CD4-positive, alpha-beta memory T cell (primary cell): ENCODE data around the gene ZNF536. TPM values are rescaled to one million over a fixed set of nuclear protein-coding genes. Genes with fewer than 3 reads are reported as not detected.

Experiments
- CTCF ChIA-PET: fragments of 350-600 bp; sonication (Branson Sonifier 250); formaldehyde crosslinking; loops from one replicate; lab custom pipeline; 2021; ENCODE audit warnings: inconsistent platforms; ENCODE audit not compliant: partially characterized antibody; lab: Charles Lee
- POLR2A ChIA-PET: fragments of 350-600 bp; sonication (Branson Sonifier 250); formaldehyde crosslinking; loops from one replicate; lab custom pipeline; 2021; ENCODE audit not compliant: partially characterized antibody; lab: Charles Lee
- DNase-seq, 5 donors: peaks; one replicate each; pipeline versions ENCODE4 v3.0.0 to v3.0.0-alpha.2; 2020 to 2022; ENCODE audit warnings: mixed read lengths in 1 of 5
- H3K27ac ChIP-seq: one replicate; pipeline ENCODE4 v1.7.0; 2013; ENCODE audit warnings: low read depth, low read length
- H3K27me3 ChIP-seq: 2 replicates; pipeline ENCODE4 v1.7.0; 2013; ENCODE audit warnings: mild to moderate bottlenecking, low read length, moderate library complexity; ENCODE audit not compliant: insufficient read depth
- H3K36me3 ChIP-seq: 2 replicates; pipeline ENCODE4 v1.7.0; 2013; ENCODE audit warnings: mild to moderate bottlenecking, low read length, moderate library complexity; ENCODE audit not compliant: insufficient read depth
- H3K4me1 ChIP-seq: 2 replicates; pipeline ENCODE4 v1.7.0; 2013; ENCODE audit warnings: mild to moderate bottlenecking, low read length, moderate library complexity; ENCODE audit not compliant: insufficient read depth
- H3K4me3 ChIP-seq, 2 donors: one replicate each; pipeline ENCODE4 v1.7.0; 2013; ENCODE audit warnings: low read length in 2 of 2, mild to moderate bottlenecking in 1 of 2
- H3K9me3 ChIP-seq, 2 donors: one replicate each; pipeline ENCODE4 v1.7.0; 2013; ENCODE audit warnings: low read length in 2 of 2, control low read depth in 1 of 2; ENCODE audit not compliant: control insufficient read depth in 1 of 2
- H3K27ac Mint-ChIP-seq, 7 donors: one replicate each; pipeline ENCODE4 v1.8.0; 2020 to 2021; ENCODE audit warnings: mixed read lengths in 7 of 7, mild to moderate bottlenecking in 6 of 7, inconsistent platforms in 3 of 7, moderate library complexity in 3 of 7
- H3K27me3 Mint-ChIP-seq, 2 donors: one replicate each; pipeline ENCODE4 v1.8.0; 2020 to 2021; ENCODE audit warnings: mixed read lengths in 2 of 2
- H3K36me3 Mint-ChIP-seq, 2 donors: one replicate each; pipeline ENCODE4 v1.8.0; 2020 to 2021; ENCODE audit warnings: mixed read lengths in 2 of 2, inconsistent platforms in 1 of 2, mild to moderate bottlenecking in 1 of 2
- H3K4me1 Mint-ChIP-seq, 4 donors: one replicate each; pipeline ENCODE4 v1.8.0; 2020 to 2021; ENCODE audit warnings: mixed read lengths in 4 of 4, mild to moderate bottlenecking in 1 of 4
- H3K4me3 Mint-ChIP-seq, 8 donors: one replicate each; pipeline ENCODE4 v1.8.0; 2020 to 2021; ENCODE audit warnings: mixed read lengths in 8 of 8, mild to moderate bottlenecking in 7 of 8, moderate library complexity in 6 of 8, inconsistent platforms in 3 of 8
- H3K9me3 Mint-ChIP-seq, 8 donors: one replicate each; pipeline ENCODE4 v1.8.0; 2020 to 2021; ENCODE audit warnings: mixed read lengths in 8 of 8, mild to moderate bottlenecking in 5 of 8, inconsistent platforms in 3 of 8, moderate library complexity in 1 of 8
- intact Hi-C: fragments of 100-400 bp; cut with micrococcal nuclease; formaldehyde crosslinking; loops from one replicate; pipeline ENCODE4 v1.15.1; 2023
- polyA plus RNA-seq, 2 donors: library from polyadenylated mRNA; unstranded; fragments of 300-500 nt; fragmentation: Illumina TruSeq; gene quantifications; one replicate each; pipeline ENCODE4 v1.2.3, GENCODE V29; 2021
- total RNA-seq, 2 experiments: library from RNA; stranded (reverse); gene quantifications; one replicate each; pipeline ENCODE4 v1.2.3, GENCODE V29; 2021

ZNF536 gene
- total and polyA plus RNA-seq, 4 experiments from 2014 or later = 0.20 TPM; not detected in 3

GRCh38 chr19:30402436-30403202, 30.4 kb downstream of the ZNF536 start:
- Mint-ChIP-seq H3K9me3 (peaks cover 0 to 10% (median 0%) of the 10 kb centered on the region in 8 donors), H3K4me1 (no peaks in the 10 kb centered on the region), H3K27me3 (peaks cover 3 to 6% of the 10 kb centered on the region in 2 donors), H3K36me3 (no peaks in the 10 kb centered on the region), H3K4me3 (no peak overlapping the region), H3K27ac (no peak overlapping the region)
- intact Hi-C loops = no loop called here
- ChIA-PET POLR2A (no interaction called here), CTCF (no interaction called here)
- H3K27ac ChIP-seq = no peak overlapping the region
- H3K9me3 ChIP-seq = no peaks in the 10 kb centered on the region
- no peaks in the 10 kb centered on the region for H3K27me3 ChIP-seq
- no peaks in the 10 kb centered on the region for H3K4me1 ChIP-seq
- H3K4me3 ChIP-seq = no peak overlapping the region
- no peaks in the 10 kb centered on the region for H3K36me3 ChIP-seq
- DNase-seq = no peak

- Histone ChIP-seq H3K4me3 (no peak overlapping the region), H3K27me3 (no peaks in the 10 kb centered on the region), H3K36me3 (no peaks in the 10 kb centered on the region), H3K9me3 (no peaks in the 10 kb centered on the region), H3K4me1 (no peaks in the 10 kb centered on the region), H3K27ac (no peak overlapping the region)
- no peak overlapping the region for H3K4me3 Mint-ChIP-seq
- peaks cover 0 to 10% (median 0%) of the 10 kb centered on the region in 8 donors for H3K9me3 Mint-ChIP-seq
- no peak overlapping the region for H3K27ac Mint-ChIP-seq
- H3K4me1 Mint-ChIP-seq = no peaks in the 10 kb centered on the region
- peaks cover 3 to 6% of the 10 kb centered on the region in 2 donors for H3K27me3 Mint-ChIP-seq
- no peaks in the 10 kb centered on the region for H3K36me3 Mint-ChIP-seq
- ChIA-PET CTCF (no interaction called here), POLR2A (no interaction called here)
- no peak for DNase-seq
- intact Hi-C loops = no loop called here
Measured at GRCh38 chr19:30403203-30403985, 31.2 kb downstream of the ZNF536 start.

- no peak overlapping the region for H3K4me3 ChIP-seq
- intact Hi-C loops = no loop called here
- ChIA-PET POLR2A (no interaction called here), CTCF (no interaction called here)
- no peaks in the 10 kb centered on the region for H3K9me3 ChIP-seq
- H3K36me3 Mint-ChIP-seq = no peaks in the 10 kb centered on the region
- no peaks in the 10 kb centered on the region for H3K4me1 Mint-ChIP-seq
- H3K27me3 Mint-ChIP-seq = peaks cover 2 to 6% of the 10 kb centered on the region in 2 donors
- no peaks in the 10 kb centered on the region for H3K27me3 ChIP-seq
- peaks cover 0 to 5% (median 0%) of the 10 kb centered on the region in 8 donors for H3K9me3 Mint-ChIP-seq
- no peaks in the 10 kb centered on the region for H3K36me3 ChIP-seq
- no peak for DNase-seq
- no peaks in the 10 kb centered on the region for H3K4me1 ChIP-seq
- no peak overlapping the region for H3K27ac ChIP-seq
- no peak overlapping the region for H3K4me3 Mint-ChIP-seq
- no peak overlapping the region for H3K27ac Mint-ChIP-seq
Measured at GRCh38 chr19:30406220-30407067, 34.3 kb downstream of the ZNF536 start.

DNA sequence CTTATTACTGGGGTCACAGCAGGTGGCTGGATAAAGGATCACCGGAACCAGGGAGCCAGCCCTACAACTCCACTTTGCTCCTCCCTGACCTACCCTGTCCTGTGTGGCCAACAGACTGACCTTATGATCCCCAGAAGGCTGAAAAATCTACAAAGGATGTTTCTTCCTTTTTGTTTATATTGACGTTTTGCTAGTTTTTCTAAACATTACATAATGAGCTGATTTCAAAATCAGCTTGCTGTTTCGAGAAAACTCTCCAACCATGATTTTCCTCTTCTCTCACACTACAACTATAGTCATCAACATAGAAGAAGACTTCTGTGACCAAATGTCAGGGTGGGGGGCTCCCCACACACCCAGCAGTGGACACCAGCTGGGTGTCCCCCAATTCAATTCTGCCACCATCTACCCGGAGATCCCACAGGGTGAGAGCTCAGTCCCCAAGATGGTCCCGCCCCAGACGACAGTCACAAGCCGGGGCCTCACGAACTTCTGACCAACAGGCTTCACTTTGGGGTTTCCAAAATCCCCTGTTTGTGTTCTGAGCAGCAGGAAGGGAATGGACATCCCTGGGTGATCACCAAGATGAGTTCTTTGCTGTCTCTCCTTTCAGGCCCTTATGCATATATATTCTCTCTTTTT, 35.0 kb downstream of the ZNF536 start:
- Mint-ChIP-seq H3K27me3 (peaks cover 2 to 6% of the 10 kb centered on the region in 2 donors), H3K27ac (no peak overlapping the region), H3K4me1 (no peaks in the 10 kb centered on the region), H3K9me3 (peaks cover 0 to 5% (median 0%) of the 10 kb centered on the region in 8 donors), H3K4me3 (no peak overlapping the region), H3K36me3 (no peaks in the 10 kb centered on the region)
- Histone ChIP-seq H3K4me1 (no peaks in the 10 kb centered on the region), H3K27me3 (no peaks in the 10 kb centered on the region), H3K36me3 (no peaks in the 10 kb centered on the region), H3K4me3 (no peak overlapping the region), H3K27ac (no peak overlapping the region), H3K9me3 (no peaks in the 10 kb centered on the region)
- intact Hi-C loops = no loop called here
- ChIA-PET POLR2A (no interaction called here), CTCF (no interaction called here)
- DNase-seq = no peak

DNA sequence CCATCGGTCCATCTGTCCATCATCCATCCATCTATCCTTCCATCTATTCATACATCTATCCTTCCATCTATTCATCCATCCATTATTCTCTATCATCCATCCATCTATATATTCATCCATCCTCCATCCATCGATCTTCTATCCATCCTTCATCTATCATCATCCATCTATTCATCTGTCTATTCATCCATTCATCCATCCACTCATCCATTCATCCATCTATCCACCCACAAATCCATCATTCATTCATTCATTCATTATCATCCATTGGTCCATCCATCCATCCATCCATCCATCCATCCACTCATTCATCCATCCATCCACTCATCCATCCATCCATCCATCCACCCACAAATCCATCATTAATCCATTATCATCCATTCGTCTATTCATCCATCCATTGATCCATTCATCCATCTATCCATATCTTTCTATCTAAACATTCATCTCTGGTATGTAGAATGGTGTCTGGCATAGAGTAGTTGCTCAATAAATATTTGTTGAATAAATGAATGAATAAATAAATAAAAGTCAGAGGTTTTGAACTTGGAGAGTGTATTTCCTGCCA, 36.6 kb downstream of the ZNF536 start:
- H3K27ac Mint-ChIP-seq = no peak overlapping the region

DNA sequence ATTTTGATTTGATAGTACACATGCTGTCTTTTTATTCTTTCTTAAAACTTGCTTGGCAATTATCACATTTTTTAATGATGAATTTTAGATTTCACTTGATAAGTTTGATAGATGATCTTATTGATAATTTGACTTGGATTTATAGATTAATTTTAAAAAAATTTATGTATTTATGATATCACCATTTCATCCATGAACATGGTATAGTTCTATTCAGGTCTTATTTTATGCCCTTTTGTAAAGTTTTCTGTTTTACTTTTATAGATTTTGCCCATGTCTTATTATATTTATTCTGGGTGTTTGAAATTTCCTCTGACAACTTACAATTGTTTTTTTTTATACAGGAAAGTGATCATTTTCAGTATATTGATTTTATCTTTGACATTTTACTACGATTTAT, 39.5 kb downstream of the ZNF536 start:
- no peaks in the 10 kb centered on the region for H3K4me1 Mint-ChIP-seq
- no peak for DNase-seq
- H3K27me3 Mint-ChIP-seq = peaks cover 2% of the 10 kb centered on the region in 2 donors
- Histone ChIP-seq H3K9me3 (no peaks in the 10 kb centered on the region), H3K36me3 (no peaks in the 10 kb centered on the region), H3K27ac (no peak overlapping the region), H3K27me3 (no peaks in the 10 kb centered on the region), H3K4me1 (no peaks in the 10 kb centered on the region), H3K4me3 (no peak overlapping the region)
- no peak overlapping the region for H3K4me3 Mint-ChIP-seq
- ChIA-PET POLR2A (no interaction called here), CTCF (no interaction called here)
- intact Hi-C loops = no loop called here
- no peak overlapping the region for H3K27ac Mint-ChIP-seq
- H3K36me3 Mint-ChIP-seq = no peaks in the 10 kb centered on the region
- peaks cover 0 to 12% (median 0%) of the 10 kb centered on the region in 8 donors for H3K9me3 Mint-ChIP-seq

More for the DNA sequence above, 36.6 kb downstream of the ZNF536 start:
- no peaks in the 10 kb centered on the region for H3K4me1 ChIP-seq
- H3K9me3 ChIP-seq = no peaks in the 10 kb centered on the region
- ChIA-PET POLR2A (no interaction called here), CTCF (interaction anchor here (0.6 kb wide), 1 partner anchor 259 kb away, joined by 3 read pairs; no protein-coding TSS in a partner anchor)
- Mint-ChIP-seq H3K4me1 (no peaks in the 10 kb centered on the region), H3K36me3 (no peaks in the 10 kb centered on the region), H3K4me3 (no peak overlapping the region), H3K9me3 (peaks cover 0 to 3% (median 0%) of the 10 kb centered on the region in 8 donors), H3K27me3 (peaks cover 2 to 6% of the 10 kb centered on the region in 2 donors)
- H3K27me3 ChIP-seq = no peaks in the 10 kb centered on the region
- intact Hi-C loops = no loop called here
- no peak overlapping the region for H3K27ac ChIP-seq
- no peak for DNase-seq
- H3K4me3 ChIP-seq = no peak overlapping the region
- H3K36me3 ChIP-seq = no peaks in the 10 kb centered on the region
